GM12891 (cell line): ENCODE results near the gene CCDC8. TPM values are rescaled to one million over a fixed set of nuclear protein-coding genes. Genes with fewer than 3 reads are reported as not detected.

ENCODE experiments used
- DNase-seq: peaks from one replicate; pipeline ENCODE4 v3.0.0; 2011; ENCODE audit warnings: low spot score; ENCODE audit not compliant: insufficient read length
- FAIRE-seq: peaks from 2 replicates; lab custom pipeline; 2011; peaks lifted over from hg19 to GRCh38; lab: Jason Lieb, UNC
- PAX5 ChIP-seq: IDR thresholded peaks from 2 replicates; pipeline ENCODE4 v1.6.1; 2011; ENCODE audit warnings: low read length, moderate library complexity, mild to moderate bottlenecking; ENCODE audit not compliant: insufficient read depth, severe bottlenecking
- POLR2A ChIP-seq: IDR thresholded peaks from 2 replicates; pipeline ENCODE4 v1.6.1; 2011; ENCODE audit warnings: low read depth, low read length, control low read depth
- POLR2AphosphoS5 ChIP-seq: IDR thresholded peaks from 2 replicates; pipeline ENCODE4 v1.6.1; 2011; ENCODE audit warnings: low read depth, low read length, control low read depth
- POU2F2 ChIP-seq: IDR thresholded peaks from 2 replicates; pipeline ENCODE4 v1.6.1; 2011; ENCODE audit warnings: low read depth, mild to moderate bottlenecking, control low read depth, low read length, moderate library complexity
- SPI1 ChIP-seq: IDR thresholded peaks from 2 replicates; pipeline ENCODE4 v1.6.1; 2011; ENCODE audit warnings: low read depth, low read length, control low read depth
- TAF1 ChIP-seq: IDR thresholded peaks from 2 replicates; pipeline ENCODE4 v1.6.1; 2011; ENCODE audit warnings: low read depth, low read length, control low read depth
- polyA plus RNA-seq: library from polyadenylated mRNA; unstranded; fragments of >200 nt; gene quantifications from one replicate; pipeline ENCODE4 v1.2.1, GENCODE V29; 2012; ENCODE audit warnings: low read depth, missing spikeins, inconsistent platforms; ENCODE audit not compliant: missing spikeins

Gene CCDC8
- polyA plus RNA-seq, result not detected

- TF ChIP-seq POU2F2 (no peak), POLR2A (no peak), POLR2AphosphoS5 (no peak), TAF1 (no peak), PAX5 (no peak), SPI1 (no peak)
- DNase-seq (no peak), FAIRE-seq (no peak)
Observed at GRCh38 chr19:46413262-46414031, at the start of gene CCDC8. TSS of gene CCDC8 (minus strand) at chr19:46413564. CDS start at chr19:46412810, 754 bp downstream.

- no peak for TF ChIP-seq POLR2AphosphoS5
- TF ChIP-seq POU2F2, result no peak
- TF ChIP-seq POLR2A, result no peak
- TF ChIP-seq TAF1, result no peak
- FAIRE-seq, result no peak
- DNase-seq, result no peak
Observed at GRCh38 chr19:46461537-46461936, 48.2 kb upstream of the CCDC8 start.

- FAIRE-seq, result no peak
- no peak for DNase-seq
- TF ChIP-seq POLR2A (no peak), POLR2AphosphoS5 (no peak), PAX5 (no peak), POU2F2 (no peak)
Observed at GRCh38 chr19:46460981-46461380, 47.6 kb upstream of the CCDC8 start.

- DNase-seq, result no peak
- no peak for FAIRE-seq
- no peak for TF ChIP-seq POLR2A
- TF ChIP-seq POU2F2, result no peak
- TF ChIP-seq SPI1, result no peak
- no peak for TF ChIP-seq POLR2AphosphoS5
Observed at GRCh38 chr19:46460055-46460454, 46.7 kb upstream of the CCDC8 start.

- FAIRE-seq (no peak), DNase-seq (no peak)
- TF ChIP-seq POLR2A, result no peak
- no peak for TF ChIP-seq SPI1
- no peak for TF ChIP-seq POU2F2
- TF ChIP-seq PAX5, result no peak
- TF ChIP-seq TAF1, result no peak
- no peak for TF ChIP-seq POLR2AphosphoS5
Observed at GRCh38 chr19:46456930-46457329, 43.6 kb upstream of the CCDC8 start.

GRCh38 chr19:46454244-46454643 lies 40.9 kb upstream of the CCDC8 start:
- FAIRE-seq (no peak), DNase-seq (no peak)
- no peak for TF ChIP-seq POLR2A

GRCh38 chr19:46453661-46454060 lies 40.3 kb upstream of the CCDC8 start:
- TF ChIP-seq POU2F2, result no peak
- no peak for TF ChIP-seq POLR2AphosphoS5
- TF ChIP-seq PAX5, result no peak
- no peak for TF ChIP-seq TAF1
- TF ChIP-seq POLR2A, result no peak
- no peak for TF ChIP-seq SPI1
- no peak for FAIRE-seq
- no peak for DNase-seq

- DNase-seq, result no peak
- TF ChIP-seq POLR2AphosphoS5 (no peak), POU2F2 (no peak), PAX5 (no peak), SPI1 (no peak), TAF1 (no peak)
- no peak for FAIRE-seq
Observed at GRCh38 chr19:46452186-46452585, 38.8 kb upstream of the CCDC8 start.

- FAIRE-seq (no peak), DNase-seq (no peak)
- TF ChIP-seq POLR2A (no peak), POLR2AphosphoS5 (no peak), TAF1 (no peak), PAX5 (no peak), SPI1 (no peak), POU2F2 (no peak)
Observed at GRCh38 chr19:46451352-46451751, 38.0 kb upstream of the CCDC8 start.

GRCh38 chr19:46450737-46451136 lies 37.4 kb upstream of the CCDC8 start:
- DNase-seq, result no peak
- no peak for FAIRE-seq
- no peak for TF ChIP-seq PAX5

GRCh38 chr19:46449228-46449627 lies 35.9 kb upstream of the CCDC8 start:
- FAIRE-seq (no peak), DNase-seq (no peak)
- TF ChIP-seq POLR2A, result no peak
- no peak for TF ChIP-seq SPI1
- TF ChIP-seq POU2F2, result no peak
- no peak for TF ChIP-seq POLR2AphosphoS5
- TF ChIP-seq PAX5, result no peak
- TF ChIP-seq TAF1, result no peak
